Natural killer cell (primary cell): Measurements from ENCODE around the gene PTH2. TPM values are rescaled to one million over a fixed set of nuclear protein-coding genes. Genes with fewer than 3 reads are reported as not detected.

Experiments used
- ATAC-seq, 3 donors: fragments of 150-1000 bp in 2 of 3; fragments of 200-7000 bp in 1 of 3; cut with Tn5 transposase; 1 replicate in 1 of 3; 2 replicates in 2 of 3; pipeline ENCODE4 v1.10.0; 2021; ENCODE audit warnings: mild to moderate bottlenecking in 2 of 3, moderate library complexity in 2 of 3
- DNase-seq, 2 donors: peaks; one replicate each; pipeline versions ENCODE4 v3.0.0 to v3.0.0-alpha.2; 2013 to 2021; ENCODE audit warnings: mixed read lengths in 1 of 2
- H3K27ac ChIP-seq: one replicate; pipeline ENCODE4 v1.5.1; 2013; ENCODE audit warnings: mild to moderate bottlenecking, low read length
- H3K27me3 ChIP-seq: one replicate; pipeline ENCODE4 v1.6.1; 2013; ENCODE audit warnings: low read length; ENCODE audit not compliant: control insufficient read depth, insufficient read depth
- H3K36me3 ChIP-seq: one replicate; pipeline ENCODE4 v1.6.1; 2013; ENCODE audit warnings: low read length; ENCODE audit not compliant: control insufficient read depth, insufficient read depth
- H3K4me1 ChIP-seq: one replicate; pipeline ENCODE4 v1.6.1; 2013; ENCODE audit warnings: low read length; ENCODE audit not compliant: control insufficient read depth, insufficient read depth
- H3K4me3 ChIP-seq: one replicate; pipeline ENCODE4 v1.5.1; 2013; ENCODE audit warnings: low read length
- H3K9me3 ChIP-seq: one replicate; pipeline ENCODE4 v1.6.1; 2013; ENCODE audit warnings: low read length; ENCODE audit not compliant: control insufficient read depth, insufficient read depth
- H3K27ac Mint-ChIP-seq, 2 donors: one replicate each; pipeline ENCODE4 v1.8.0; 2022; ENCODE audit warnings: mild to moderate bottlenecking in 2 of 2, mixed read lengths in 2 of 2, moderate library complexity in 1 of 2
- H3K27me3 Mint-ChIP-seq, 2 donors: one replicate each; pipeline ENCODE4 v1.8.0; 2022; ENCODE audit warnings: low read depth in 2 of 2, mixed read lengths in 2 of 2
- H3K36me3 Mint-ChIP-seq: one replicate; pipeline ENCODE4 v1.8.0; 2022; ENCODE audit warnings: mixed read lengths
- H3K4me1 Mint-ChIP-seq, 2 donors: one replicate each; pipeline ENCODE4 v1.8.0; 2022; ENCODE audit warnings: mixed read lengths in 2 of 2
- H3K4me3 Mint-ChIP-seq: one replicate; pipeline ENCODE4 v1.8.0; 2022; ENCODE audit warnings: mild to moderate bottlenecking, moderate library complexity, mixed read lengths
- H3K9me3 Mint-ChIP-seq, 2 donors: one replicate each; pipeline ENCODE4 v1.8.0; 2022; ENCODE audit warnings: mixed read lengths in 2 of 2
- WGBS: methylation state at CpG from one replicate; pipeline ENCODE4 v1.1.7; 2013; ENCODE audit warnings: missing lambda C conversion rate; ENCODE audit not compliant: insufficient coverage; 5-methylcytosine and 5-hydroxymethylcytosine counted together
- intact Hi-C: fragments of 100-400 bp; cut with micrococcal nuclease; formaldehyde crosslinking; loops from one replicate; pipeline ENCODE4 v1.14.2; 2022
- total RNA-seq, 4 donors: library from RNA; stranded (reverse); fragments of 120-200 nt in 1 of 4; gene quantifications; one replicate each; pipeline versions ENCODE4 v1.2.3 to v1.2.4, GENCODE V29; 2013 to 2022
- TF ChIP-seq, protein P1 (sequence below): fragments of 200-600 bp; IDR thresholded peaks from one replicate; pipeline ENCODE4 v1.8.0; 2022; ENCODE audit warnings: antibody characterized with exemption

PTH2 gene
- total RNA-seq, 3 donors from 2014 or later (not counting 1 experiment from before 2014, with no cell fraction given) = not detected

DNA sequence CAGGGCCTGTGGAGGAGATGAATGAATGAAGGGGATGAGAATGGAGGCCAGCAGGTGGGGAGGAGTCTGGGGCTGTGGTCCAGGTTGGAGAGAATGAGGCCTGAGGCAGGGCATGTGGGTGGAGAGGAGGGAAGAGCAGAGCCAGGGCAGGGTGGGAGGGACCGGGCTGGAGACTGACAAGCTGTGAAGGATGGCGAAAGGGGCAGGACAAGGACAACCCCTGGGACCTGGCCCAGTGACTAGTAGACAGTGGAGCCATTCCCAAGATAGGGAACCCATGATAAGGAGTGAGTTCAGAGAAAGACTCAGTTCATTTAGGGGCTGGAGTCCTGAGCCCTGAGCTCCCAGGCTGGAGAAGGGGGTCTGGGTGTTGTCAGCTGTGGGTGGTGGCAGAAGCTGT, 3.0 kb downstream of the PTH2 start:
- H3K27ac ChIP-seq = no peak overlapping the region
- H3K27ac Mint-ChIP-seq = no peak overlapping the region

GRCh38 chr19:49419173-49419572, 4.1 kb downstream of the PTH2 start:
- ATAC-seq (no peak), DNase-seq (no peak)
- Mint-ChIP-seq H3K27me3 (peaks cover 64 to 68% of the 10 kb centered on the region in 2 donors), H3K36me3 (peaks cover 9% of the 10 kb centered on the region), H3K4me3 (no peak overlapping the region), H3K9me3 (no peaks in the 10 kb centered on the region), H3K4me1 (peaks cover 31 to 32% of the 10 kb centered on the region in 2 donors), H3K27ac (no peak overlapping the region)
- Histone ChIP-seq H3K27ac (no peak overlapping the region), H3K4me3 (no peak overlapping the region), H3K27me3 (peaks cover 47% of the 10 kb centered on the region), H3K9me3 (no peaks in the 10 kb centered on the region), H3K36me3 (no peaks in the 10 kb centered on the region), H3K4me1 (peaks cover 31% of the 10 kb centered on the region)
- intact Hi-C loops = no loop called here
- TF ChIP-seq, protein P1, sequence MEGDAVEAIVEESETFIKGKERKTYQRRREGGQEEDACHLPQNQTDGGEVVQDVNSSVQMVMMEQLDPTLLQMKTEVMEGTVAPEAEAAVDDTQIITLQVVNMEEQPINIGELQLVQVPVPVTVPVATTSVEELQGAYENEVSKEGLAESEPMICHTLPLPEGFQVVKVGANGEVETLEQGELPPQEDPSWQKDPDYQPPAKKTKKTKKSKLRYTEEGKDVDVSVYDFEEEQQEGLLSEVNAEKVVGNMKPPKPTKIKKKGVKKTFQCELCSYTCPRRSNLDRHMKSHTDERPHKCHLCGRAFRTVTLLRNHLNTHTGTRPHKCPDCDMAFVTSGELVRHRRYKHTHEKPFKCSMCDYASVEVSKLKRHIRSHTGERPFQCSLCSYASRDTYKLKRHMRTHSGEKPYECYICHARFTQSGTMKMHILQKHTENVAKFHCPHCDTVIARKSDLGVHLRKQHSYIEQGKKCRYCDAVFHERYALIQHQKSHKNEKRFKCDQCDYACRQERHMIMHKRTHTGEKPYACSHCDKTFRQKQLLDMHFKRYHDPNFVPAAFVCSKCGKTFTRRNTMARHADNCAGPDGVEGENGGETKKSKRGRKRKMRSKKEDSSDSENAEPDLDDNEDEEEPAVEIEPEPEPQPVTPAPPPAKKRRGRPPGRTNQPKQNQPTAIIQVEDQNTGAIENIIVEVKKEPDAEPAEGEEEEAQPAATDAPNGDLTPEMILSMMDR = no peak
- 77% methylated on average over 2 of the region's 2 CpGs for WGBS

More for the DNA sequence above, 3.0 kb downstream of the PTH2 start:
- H3K27me3 Mint-ChIP-seq = peaks cover 68 to 79% of the 10 kb centered on the region in 2 donors
- Histone ChIP-seq H3K4me1 (peaks cover 34% of the 10 kb centered on the region), H3K4me3 (no peak overlapping the region), H3K36me3 (no peaks in the 10 kb centered on the region), H3K27me3 (peaks cover 52% of the 10 kb centered on the region), H3K9me3 (no peaks in the 10 kb centered on the region)
- TF ChIP-seq, protein P1 = no peak
- WGBS = 95% methylated on average over 2 of the region's 2 CpGs
- H3K36me3 Mint-ChIP-seq = peaks cover 9% of the 10 kb centered on the region
- peaks cover 31 to 32% of the 10 kb centered on the region in 2 donors for H3K4me1 Mint-ChIP-seq
- peak overlapping the region; percentile 54 for H3K4me3 Mint-ChIP-seq
- intact Hi-C loops = no loop called here
- DNase-seq (no peak), ATAC-seq (no peak)
- no peaks in the 10 kb centered on the region for H3K9me3 Mint-ChIP-seq

- Mint-ChIP-seq H3K4me3 (no peak overlapping the region), H3K27ac (no peak overlapping the region), H3K27me3 (peaks cover 58 to 62% of the 10 kb centered on the region in 2 donors), H3K9me3 (no peaks in the 10 kb centered on the region), H3K4me1 (peaks cover 25 to 27% of the 10 kb centered on the region in 2 donors), H3K36me3 (peaks cover 9% of the 10 kb centered on the region)
- Histone ChIP-seq H3K9me3 (no peaks in the 10 kb centered on the region), H3K4me1 (peaks cover 25% of the 10 kb centered on the region), H3K4me3 (no peak overlapping the region), H3K36me3 (no peaks in the 10 kb centered on the region), H3K27me3 (peaks cover 45% of the 10 kb centered on the region), H3K27ac (no peak overlapping the region)
- intact Hi-C loops = no loop called here
- WGBS = 88% methylated on average over 5 of the region's 5 CpGs
- DNase-seq (no peak), ATAC-seq (no peak)
- TF ChIP-seq, protein P1 = no peak
Measured at GRCh38 chr19:49418511-49418910, 4.7 kb downstream of the PTH2 start.

GRCh38 chr19:49417088-49417487, 6.2 kb downstream of the PTH2 start:
- no peak overlapping the region for H3K4me3 ChIP-seq
- no peaks in the 10 kb centered on the region for H3K9me3 Mint-ChIP-seq
- ATAC-seq (no peak), DNase-seq (no peak)
- H3K4me3 Mint-ChIP-seq = no peak overlapping the region
- WGBS = 80% methylated on average over 7 of the region's 7 CpGs
- H3K27ac ChIP-seq = no peak overlapping the region
- TF ChIP-seq, protein P1 = no peak
- H3K36me3 Mint-ChIP-seq = peaks cover 9% of the 10 kb centered on the region
- intact Hi-C loops = no loop called here
- peaks cover 32% of the 10 kb centered on the region for H3K27me3 ChIP-seq
- H3K27me3 Mint-ChIP-seq = peaks cover 48% of the 10 kb centered on the region in 2 donors
- no peaks in the 10 kb centered on the region for H3K9me3 ChIP-seq
- peaks cover 11% of the 10 kb centered on the region for H3K4me1 ChIP-seq
- H3K4me1 Mint-ChIP-seq = peaks cover 12 to 17% of the 10 kb centered on the region in 2 donors
- H3K27ac Mint-ChIP-seq = no peak overlapping the region
- H3K36me3 ChIP-seq = no peaks in the 10 kb centered on the region
